Measurements from ENCODE around the gene TANK.

DNA sequence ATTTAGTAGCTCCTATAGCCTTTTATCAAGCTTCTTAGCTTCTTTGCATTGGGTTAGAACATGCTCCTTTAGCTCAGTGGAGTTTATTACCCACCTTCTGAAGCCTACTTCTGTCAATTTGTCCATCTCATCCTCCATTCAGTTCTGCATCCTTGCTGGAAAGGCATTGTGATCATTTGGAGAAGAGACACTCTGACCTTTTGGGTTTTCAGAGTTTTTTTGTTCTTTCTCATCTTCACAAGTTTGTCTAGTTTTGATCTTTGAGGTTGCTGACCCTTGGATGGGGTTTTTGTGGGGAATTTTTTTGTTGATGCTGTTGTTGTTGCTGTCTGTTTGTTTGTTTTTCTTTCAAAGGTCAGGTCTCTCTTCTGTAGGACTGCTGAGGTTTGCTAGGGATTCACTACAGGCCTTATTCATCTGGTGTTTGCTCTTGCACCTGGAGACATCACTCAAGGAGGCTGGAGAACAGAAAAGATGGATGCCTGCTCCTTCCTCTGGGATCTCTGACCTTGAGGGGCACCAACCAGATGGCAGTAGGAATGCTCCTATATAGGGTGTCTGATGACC, 13.9 kb upstream of the TANK start:
- TF ChIP-seq, protein P1, sequence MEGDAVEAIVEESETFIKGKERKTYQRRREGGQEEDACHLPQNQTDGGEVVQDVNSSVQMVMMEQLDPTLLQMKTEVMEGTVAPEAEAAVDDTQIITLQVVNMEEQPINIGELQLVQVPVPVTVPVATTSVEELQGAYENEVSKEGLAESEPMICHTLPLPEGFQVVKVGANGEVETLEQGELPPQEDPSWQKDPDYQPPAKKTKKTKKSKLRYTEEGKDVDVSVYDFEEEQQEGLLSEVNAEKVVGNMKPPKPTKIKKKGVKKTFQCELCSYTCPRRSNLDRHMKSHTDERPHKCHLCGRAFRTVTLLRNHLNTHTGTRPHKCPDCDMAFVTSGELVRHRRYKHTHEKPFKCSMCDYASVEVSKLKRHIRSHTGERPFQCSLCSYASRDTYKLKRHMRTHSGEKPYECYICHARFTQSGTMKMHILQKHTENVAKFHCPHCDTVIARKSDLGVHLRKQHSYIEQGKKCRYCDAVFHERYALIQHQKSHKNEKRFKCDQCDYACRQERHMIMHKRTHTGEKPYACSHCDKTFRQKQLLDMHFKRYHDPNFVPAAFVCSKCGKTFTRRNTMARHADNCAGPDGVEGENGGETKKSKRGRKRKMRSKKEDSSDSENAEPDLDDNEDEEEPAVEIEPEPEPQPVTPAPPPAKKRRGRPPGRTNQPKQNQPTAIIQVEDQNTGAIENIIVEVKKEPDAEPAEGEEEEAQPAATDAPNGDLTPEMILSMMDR (conservative IDR thresholded peaks at IDR 0.05; ENCODE audit: low read length): no peak
- no peak for TF ChIP-seq EZH2phosphoT487 (IDR thresholded peaks at IDR 0.05; ENCODE audit: borderline replicate concordance, low read depth, low read length)

All from OCI-LY7 (cell line).